Measurements from ENCODE around the gene CFAP141. TPM values are rescaled to one million over a fixed set of nuclear protein-coding genes. Genes with fewer than 3 reads are reported as not detected.

The CFAP141 gene
- total RNA-seq, 2 experiments from 2014 or later = not detected

DNA sequence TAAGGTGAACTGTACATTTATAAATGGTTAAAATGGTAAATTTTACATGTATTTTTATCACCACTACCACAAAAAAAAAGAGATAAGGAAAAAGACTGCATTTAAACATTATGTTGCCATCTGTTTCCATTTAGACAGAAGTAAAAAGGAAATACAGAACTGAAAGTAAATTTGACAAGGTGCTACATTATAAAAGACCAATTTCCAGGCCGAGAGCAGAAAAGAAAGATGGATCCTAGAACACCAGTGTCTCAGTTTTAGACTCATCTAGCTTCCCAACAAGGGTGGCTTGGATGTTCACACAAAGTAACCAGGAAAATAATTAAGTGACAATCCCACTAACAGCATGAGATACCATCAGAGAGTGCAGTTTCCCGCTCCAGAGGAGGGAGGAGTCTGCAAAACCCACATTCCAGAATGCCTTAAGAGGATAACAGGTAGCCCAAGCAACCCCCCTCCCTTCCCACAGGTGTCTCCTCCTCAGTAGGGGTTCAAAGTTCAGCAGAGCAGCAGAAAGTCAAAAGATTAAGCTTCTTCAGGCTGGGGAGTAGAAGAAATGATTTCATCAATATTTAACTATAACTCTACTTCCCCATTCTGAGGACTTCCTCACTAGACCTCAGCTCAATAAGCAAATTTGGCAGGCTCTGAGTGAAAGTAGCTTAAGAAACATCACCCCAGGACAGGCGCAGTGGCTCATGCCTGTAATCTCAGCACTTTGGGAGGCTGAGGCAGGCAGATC is 26.0 kb downstream of the CFAP141 start:
- H3K4me1 Mint-ChIP-seq = peaks cover 69% of the 10 kb centered on the region
- peak overlapping the region; percentile 80 for H3K27ac Mint-ChIP-seq
- no peaks in the 10 kb centered on the region for H3K9me3 Mint-ChIP-seq
- CTCF ChIA-PET = interaction anchor here (1.2 to 3.8 kb wide), 5 partner anchors 23 to 155 kb away, joined by 3 to 19 read pairs (median 5); partner anchors contain the start of gene ATP8B2
- H3K27me3 Mint-ChIP-seq = no peaks in the 10 kb centered on the region
- no peak for DNase-seq
- H3K36me3 Mint-ChIP-seq (ENCODE audit: low read depth) = peaks cover 72% of the 10 kb centered on the region
- peak overlapping the region; percentile 99 for H3K4me3 Mint-ChIP-seq
- POLR2A ChIA-PET = interaction anchor here (0.8 to 18.8 kb wide), 9 partner anchors 9 to 410 kb away, joined by 3 to 214 read pairs (median 7); partner anchors contain the start of genes CREB3L4, NUP210L, RPS27 and UBAP2L

DNA sequence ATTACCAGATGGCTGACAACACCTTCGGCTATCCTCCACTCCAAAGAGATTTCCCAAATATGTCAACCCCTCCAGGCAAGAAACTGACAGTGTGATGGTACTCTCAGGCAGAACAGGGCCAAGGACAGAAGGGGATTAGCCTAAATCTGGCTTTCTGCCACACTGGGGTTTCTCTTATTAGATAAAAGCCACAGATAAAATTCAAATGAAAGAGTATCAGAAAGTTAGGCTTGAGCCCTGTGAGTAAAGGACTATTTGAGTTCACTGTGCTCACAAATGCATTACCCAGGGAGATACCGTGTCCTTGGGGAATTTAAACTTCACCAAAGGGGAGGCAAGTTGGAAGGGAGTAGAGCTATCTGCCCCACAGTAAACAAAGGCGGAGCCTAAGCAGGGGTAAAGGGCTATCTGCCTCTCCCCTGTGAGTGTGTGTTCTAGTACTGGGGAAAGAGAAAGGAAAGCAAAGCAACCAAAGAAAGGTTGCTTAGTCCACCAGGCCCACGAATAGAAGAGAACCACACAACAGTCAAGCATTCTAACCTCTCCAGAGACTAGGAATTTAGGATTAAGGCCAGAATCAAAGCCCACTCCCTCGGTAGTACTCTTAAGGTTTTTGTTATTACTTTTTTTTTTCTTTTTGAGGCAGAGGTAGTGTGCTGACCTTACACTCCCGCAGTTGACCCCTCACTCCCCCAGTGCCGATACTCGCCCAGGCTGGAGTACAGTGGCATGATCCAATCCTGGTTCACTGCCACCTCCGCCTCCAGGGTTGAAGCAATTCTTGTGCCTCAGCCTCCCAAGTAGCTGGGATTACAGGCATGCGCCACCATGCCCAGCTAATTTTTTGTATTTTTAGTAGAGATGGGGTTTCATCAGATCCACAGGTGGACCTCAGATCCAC is 27.0 kb downstream of the CFAP141 start:
- CTCF ChIA-PET = interaction anchor here (1.7 to 3.8 kb wide), 2 partner anchors 28 to 156 kb away, joined by 3 to 19 read pairs; no protein-coding TSS in a partner anchor
- Mint-ChIP-seq H3K4me1 (peaks cover 70% of the 10 kb centered on the region), H3K36me3 (ENCODE audit: low read depth) (peaks cover 79% of the 10 kb centered on the region), H3K27me3 (no peaks in the 10 kb centered on the region), H3K4me3 (peak overlapping the region; percentile 99), H3K9me3 (no peaks in the 10 kb centered on the region), H3K27ac (peak overlapping the region; percentile 80)
- no peak for DNase-seq
- POLR2A ChIA-PET = interaction anchor here (1.0 to 18.8 kb wide), 8 partner anchors 8 to 212 kb away, joined by 3 to 214 read pairs (median 18); partner anchors contain the start of genes CREB3L4, NUP210L, RPS27 and UBAP2L

DNA sequence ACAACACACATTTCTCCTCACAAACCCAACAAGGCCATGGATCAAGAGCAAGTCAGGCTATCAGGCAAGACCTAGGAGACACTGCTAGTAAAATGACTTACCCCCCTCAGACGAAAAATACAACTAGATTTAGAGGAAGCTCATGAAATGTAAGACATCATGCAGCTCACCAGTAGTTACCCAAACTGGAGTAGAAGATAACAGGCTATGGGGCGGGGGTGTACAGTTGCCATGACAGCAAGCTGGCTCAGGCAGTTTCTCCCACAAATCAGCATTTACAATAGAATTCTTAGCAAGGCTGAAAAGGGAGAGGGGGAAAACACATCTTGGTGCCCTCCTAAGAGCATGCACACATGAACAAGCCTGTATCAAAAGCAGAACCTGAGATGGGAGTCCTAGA is 28.1 kb downstream of the CFAP141 start:
- Mint-ChIP-seq H3K9me3 (no peaks in the 10 kb centered on the region), H3K27ac (peak overlapping the region; percentile 58), H3K27me3 (no peaks in the 10 kb centered on the region), H3K4me1 (peaks cover 68% of the 10 kb centered on the region), H3K36me3 (ENCODE audit: low read depth) (peaks cover 81% of the 10 kb centered on the region), H3K4me3 (peak overlapping the region; percentile 99)
- ChIA-PET POLR2A (interaction anchor here (0.9 to 18.8 kb wide), 6 partner anchors 12 to 188 kb away, joined by 3 to 214 read pairs (median 4); partner anchors contain the start of genes NUP210L and UBAP2L), CTCF (no interaction called here)
- no peak for DNase-seq

DNA sequence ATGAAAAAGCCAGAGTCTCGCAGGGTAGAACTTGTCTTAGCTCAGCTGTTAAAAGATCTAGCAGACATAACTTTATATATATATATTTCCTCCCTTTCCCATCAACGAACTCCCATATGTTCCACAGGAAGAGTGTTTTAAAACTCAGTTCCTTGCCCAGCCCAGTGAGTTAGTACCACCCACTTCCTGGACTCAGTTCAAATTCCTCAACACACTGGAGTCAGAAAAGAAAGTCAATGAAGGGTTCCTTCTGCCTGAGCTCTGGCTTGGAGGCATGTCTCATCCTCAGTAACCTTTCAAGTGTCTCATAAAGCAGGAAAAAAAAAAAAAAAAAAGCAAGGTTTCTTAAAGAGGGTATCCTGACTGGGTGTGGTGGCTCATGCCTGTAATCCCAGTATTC is 29.8 kb downstream of the CFAP141 start:
- H3K27ac Mint-ChIP-seq = peak overlapping the region; percentile 23
- POLR2A ChIA-PET = interaction anchor here (0.7 to 18.8 kb wide), 3 partner anchors 12 to 159 kb away, joined by 3 to 214 read pairs (median 4); partner anchors contain the start of gene NUP210L
- H3K36me3 Mint-ChIP-seq (ENCODE audit: low read depth) = peaks cover 82% of the 10 kb centered on the region
- no peaks in the 10 kb centered on the region for H3K9me3 Mint-ChIP-seq
- no peak for DNase-seq
- H3K4me1 Mint-ChIP-seq = peaks cover 79% of the 10 kb centered on the region
- CTCF ChIA-PET = interaction anchor here (1.1 kb wide), 1 partner anchor 42 kb away, joined by 4 read pairs; no protein-coding TSS in a partner anchor
- H3K27me3 Mint-ChIP-seq = no peaks in the 10 kb centered on the region
- H3K4me3 Mint-ChIP-seq = no peak overlapping the region

DNA sequence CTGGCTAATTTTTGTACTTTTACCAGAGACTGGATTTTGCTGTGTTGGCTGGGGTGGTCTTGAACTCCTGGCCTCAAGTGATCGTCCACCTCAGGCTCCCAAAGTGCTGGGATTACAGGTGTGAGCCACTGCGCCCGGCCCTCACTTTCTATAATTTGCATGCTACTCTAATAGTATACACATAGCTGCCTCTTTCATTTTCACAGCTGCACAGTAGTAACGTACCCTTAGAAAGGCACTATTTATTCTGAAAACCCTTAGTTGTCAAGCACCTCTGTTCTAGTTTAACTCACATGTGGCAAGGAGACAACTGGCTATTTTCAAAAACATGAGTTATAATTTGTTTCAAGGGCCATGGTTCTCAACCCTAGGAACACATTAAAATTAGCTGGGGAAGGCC is 31.5 kb downstream of the CFAP141 start:
- Mint-ChIP-seq H3K4me1 (peaks cover 73% of the 10 kb centered on the region), H3K27ac (no peak overlapping the region), H3K9me3 (no peaks in the 10 kb centered on the region), H3K36me3 (ENCODE audit: low read depth) (peaks cover 84% of the 10 kb centered on the region), H3K27me3 (no peaks in the 10 kb centered on the region), H3K4me3 (no peak overlapping the region)
- CTCF ChIA-PET = interaction anchor here (1.2 kb wide), 1 partner anchor 160 kb away, joined by 3 read pairs; no protein-coding TSS in a partner anchor
- DNase-seq = no peak
- POLR2A ChIA-PET = interaction anchor here (18.8 kb wide), 1 partner anchor 17 kb away, joined by 214 read pairs; the partner anchor contains the start of gene NUP210L

DNA sequence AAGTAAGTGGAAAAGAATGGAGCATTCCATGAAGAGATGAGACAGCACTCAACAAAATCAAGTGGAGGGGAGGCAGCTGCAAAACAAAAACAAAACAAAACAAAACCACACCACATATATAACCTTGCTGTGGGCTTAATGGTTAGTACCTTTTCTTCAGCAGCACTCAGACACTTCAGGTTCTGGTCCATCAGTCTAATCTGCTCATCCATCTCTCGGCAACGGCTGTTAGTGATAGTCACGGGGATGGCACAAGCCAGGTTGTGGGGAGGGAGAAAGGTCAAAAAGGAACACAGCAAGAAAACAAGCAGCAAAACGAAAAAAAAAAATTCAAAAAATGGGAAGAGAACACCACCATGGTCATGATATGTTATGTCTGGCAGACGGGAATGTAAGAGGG is 34.3 kb downstream of the CFAP141 start:
- H3K27ac Mint-ChIP-seq = no peak overlapping the region
- no peak for DNase-seq
- no peak overlapping the region for H3K4me3 Mint-ChIP-seq
- peaks cover 53% of the 10 kb centered on the region for H3K4me1 Mint-ChIP-seq
- ChIA-PET POLR2A (interaction anchor here (4.6 to 18.8 kb wide), 2 partner anchors 10 to 14 kb away, joined by 34 to 214 read pairs; partner anchors contain the start of gene NUP210L), CTCF (interaction anchor here (1.4 kb wide), 1 partner anchor 14 kb away, joined by 4 read pairs; no protein-coding TSS in a partner anchor)
- H3K27me3 Mint-ChIP-seq = no peaks in the 10 kb centered on the region
- no peaks in the 10 kb centered on the region for H3K9me3 Mint-ChIP-seq
- peaks cover 78% of the 10 kb centered on the region for H3K36me3 Mint-ChIP-seq (ENCODE audit: low read depth)

DNA sequence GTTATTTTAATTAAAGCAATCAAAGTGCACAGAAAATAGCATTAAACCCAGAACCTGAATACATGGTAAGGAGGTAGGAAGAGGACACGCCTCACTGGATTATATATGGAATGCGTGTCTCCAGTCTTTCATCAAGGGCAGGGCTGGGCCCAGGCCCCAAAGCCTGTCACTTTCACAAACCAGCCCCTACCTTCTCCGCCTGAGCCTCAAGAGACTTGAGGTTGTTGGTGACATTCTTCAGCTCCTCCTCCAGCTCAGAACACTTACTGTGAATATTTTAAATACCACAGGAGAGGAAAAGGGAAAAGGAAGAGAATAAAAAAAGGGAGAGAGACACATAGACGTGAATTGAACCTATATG is 34.9 kb downstream of the CFAP141 start:
- CTCF ChIA-PET = interaction anchor here (1.4 kb wide), 1 partner anchor 13 kb away, joined by 4 read pairs; no protein-coding TSS in a partner anchor
- Mint-ChIP-seq H3K4me3 (no peak overlapping the region), H3K27ac (peak overlapping the region; percentile 28), H3K36me3 (ENCODE audit: low read depth) (peaks cover 81% of the 10 kb centered on the region), H3K4me1 (peaks cover 47% of the 10 kb centered on the region), H3K27me3 (no peaks in the 10 kb centered on the region), H3K9me3 (no peaks in the 10 kb centered on the region)
- POLR2A ChIA-PET = interaction anchor here (4.6 to 18.8 kb wide), 2 partner anchors 10 to 14 kb away, joined by 34 to 214 read pairs; partner anchors contain the start of gene NUP210L
- no peak for DNase-seq

DNA sequence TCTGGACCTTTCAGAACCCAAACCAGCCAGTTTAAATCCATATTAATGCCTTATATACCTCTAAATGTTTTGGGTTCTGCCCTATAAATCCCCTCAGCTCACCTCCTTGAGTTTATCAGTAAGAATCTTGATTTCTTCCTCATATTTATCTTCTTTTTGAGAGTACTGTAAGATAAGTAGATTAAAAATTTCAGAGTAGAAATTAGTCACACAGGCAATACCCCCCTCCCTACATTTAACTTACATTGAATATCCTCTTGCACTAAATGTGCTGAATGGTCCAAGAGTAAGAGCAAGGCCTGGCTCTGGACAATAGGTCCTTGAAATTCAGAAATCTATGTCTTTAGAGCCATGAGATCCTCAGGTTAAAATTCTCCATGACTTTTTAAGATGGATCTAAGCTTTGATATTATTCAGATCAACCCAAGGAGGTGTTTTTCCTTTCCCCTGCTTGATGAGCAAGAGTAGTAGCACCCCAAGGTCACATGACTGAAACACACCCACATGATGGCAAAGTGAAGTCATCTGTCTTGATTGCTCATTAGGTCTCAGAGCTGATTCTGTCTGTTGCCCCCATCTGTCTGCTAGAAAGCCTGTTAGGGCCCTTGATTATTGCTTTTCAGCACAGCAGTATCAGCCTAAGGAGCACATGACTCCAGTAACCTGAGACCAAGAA is 35.4 kb downstream of the CFAP141 start:
- ChIA-PET POLR2A (interaction anchor here (1.2 to 18.8 kb wide), 3 partner anchors 11 to 180 kb away, joined by 3 to 214 read pairs (median 34); partner anchors contain the start of genes NUP210L and RPS27), CTCF (interaction anchor here (1.4 kb wide), 1 partner anchor 13 kb away, joined by 4 read pairs; no protein-coding TSS in a partner anchor)
- peak; percentile 38 for DNase-seq
- Mint-ChIP-seq H3K27me3 (no peaks in the 10 kb centered on the region), H3K27ac (peak overlapping the region; percentile 28), H3K9me3 (no peaks in the 10 kb centered on the region), H3K4me1 (peaks cover 45% of the 10 kb centered on the region), H3K4me3 (no peak overlapping the region), H3K36me3 (ENCODE audit: low read depth) (peaks cover 81% of the 10 kb centered on the region)

DNA sequence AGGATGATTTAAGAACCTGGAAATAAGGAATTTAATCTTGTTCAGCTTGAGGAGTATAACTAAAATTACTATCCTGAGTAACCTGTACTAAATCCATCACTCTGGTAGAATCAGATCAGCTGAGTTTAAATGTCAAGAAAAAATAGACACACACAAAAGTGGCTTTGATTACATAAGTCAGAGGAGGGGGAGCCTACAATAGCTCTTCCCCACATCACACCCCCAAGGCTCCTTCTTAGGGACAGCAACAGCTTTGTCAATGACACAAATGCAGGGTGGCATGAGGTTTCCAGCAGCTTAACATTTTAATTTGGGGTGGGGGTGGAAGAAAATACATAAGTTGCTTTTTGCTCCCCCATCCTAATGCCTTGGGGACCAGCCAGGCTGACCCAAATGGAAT is 38.7 kb downstream of the CFAP141 start:
- Mint-ChIP-seq H3K4me3 (no peak overlapping the region), H3K4me1 (peaks cover 49% of the 10 kb centered on the region), H3K27me3 (no peaks in the 10 kb centered on the region), H3K9me3 (no peaks in the 10 kb centered on the region), H3K27ac (peak overlapping the region; percentile 6), H3K36me3 (ENCODE audit: low read depth) (peaks cover 89% of the 10 kb centered on the region)
- DNase-seq = no peak
- CTCF ChIA-PET = no interaction called here
- POLR2A ChIA-PET = interaction anchor here (0.6 to 18.8 kb wide), 3 partner anchors 10 to 49 kb away, joined by 3 to 214 read pairs (median 30); partner anchors contain the start of gene NUP210L

DNA sequence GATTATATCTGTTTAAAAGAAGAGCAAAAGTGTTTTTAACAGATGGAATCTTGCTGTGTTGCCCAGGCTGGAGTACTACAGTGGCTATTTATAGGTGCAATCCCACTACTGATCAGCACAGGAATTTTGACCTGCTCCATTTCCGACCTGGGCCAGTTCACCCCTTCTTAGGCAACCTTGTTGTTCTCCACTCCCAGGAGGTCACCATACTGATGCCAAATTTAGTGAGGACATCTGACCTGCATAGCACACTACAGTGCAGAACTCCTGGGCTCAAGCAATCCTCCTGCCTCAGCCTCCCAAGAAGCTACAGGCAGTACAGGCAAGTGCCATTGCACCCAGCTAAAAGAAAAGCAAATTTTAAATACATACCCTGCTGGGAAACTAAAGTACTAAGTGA is 39.9 kb downstream of the CFAP141 start:
- Mint-ChIP-seq H3K4me1 (peaks cover 42% of the 10 kb centered on the region), H3K27ac (no peak overlapping the region), H3K9me3 (no peaks in the 10 kb centered on the region), H3K27me3 (no peaks in the 10 kb centered on the region), H3K36me3 (ENCODE audit: low read depth) (peaks cover 89% of the 10 kb centered on the region), H3K4me3 (no peak overlapping the region)
- DNase-seq = no peak
- POLR2A ChIA-PET = interaction anchor here (0.6 to 18.8 kb wide), 5 partner anchors 9 to 172 kb away, joined by 3 to 214 read pairs (median 6); partner anchors contain the start of gene NUP210L
- CTCF ChIA-PET = interaction anchor here (0.6 to 1.0 kb wide), 2 partner anchors 105 to 519 kb away, joined by 3 to 4 read pairs; no protein-coding TSS in a partner anchor

DNA sequence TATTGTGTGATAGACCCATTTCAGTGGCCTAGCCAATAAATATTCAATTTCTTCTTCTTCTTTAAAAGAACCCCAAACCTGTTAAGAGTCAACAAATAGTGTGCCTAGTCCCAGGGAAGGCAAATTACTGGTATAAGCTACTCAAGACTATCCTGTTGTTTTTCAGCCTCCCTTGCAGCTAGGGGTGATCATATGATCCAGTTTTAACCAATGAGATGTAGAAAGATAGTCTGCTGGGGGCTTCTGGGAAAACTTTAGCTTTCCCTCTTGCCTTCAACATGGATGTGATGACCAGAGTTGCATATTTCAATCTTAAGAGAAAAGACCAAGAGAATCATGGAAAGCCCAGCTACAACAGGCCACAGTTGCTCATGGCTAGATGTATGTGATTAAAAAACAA is 46.6 kb downstream of the CFAP141 start:
- H3K36me3 Mint-ChIP-seq (ENCODE audit: low read depth) = peaks cover 96% of the 10 kb centered on the region
- peaks cover 75% of the 10 kb centered on the region for H3K4me1 Mint-ChIP-seq
- no peak overlapping the region for H3K4me3 Mint-ChIP-seq
- H3K27ac Mint-ChIP-seq = peak overlapping the region; percentile 92
- H3K9me3 Mint-ChIP-seq = peaks cover 9% of the 10 kb centered on the region
- no peaks in the 10 kb centered on the region for H3K27me3 Mint-ChIP-seq
- DNase-seq = no peak
- POLR2A ChIA-PET = interaction anchor here (0.6 to 11.3 kb wide), 4 partner anchors 15 to 169 kb away, joined by 3 to 214 read pairs (median 16); partner anchors contain the start of genes RPS27 and UBAP2L
- CTCF ChIA-PET = interaction anchor here (0.8 to 1.8 kb wide), 3 partner anchors 12 to 185 kb away, joined by 3 to 4 read pairs (median 3); no protein-coding TSS in a partner anchor

All from activated CD4-positive, alpha-beta memory T cell treated with anti-CD3 and anti-CD28 coated beads, Interleukin-2, amount 10 ng/mL, durations not matched to agents 7 days and 5 days (primary cell).